RCC 7860 (cell line): Measurements from ENCODE around the gene KCND3.

Experiments used
- DNase-seq: peaks from one replicate; pipeline ENCODE4 v3.0.0-alpha.2; 2015; ENCODE audit warnings: low spot score
- FAIRE-seq: peaks from 2 replicates; lab custom pipeline; 2012; peaks lifted over from hg19 to GRCh38; lab: Jason Lieb, UNC

Gene KCND3

GRCh38 chr1:111851552-111851951 is 137.9 kb downstream of the KCND3 start:
- FAIRE-seq: no peak
- no peak for DNase-seq

GRCh38 chr1:111850109-111850508 is 139.4 kb downstream of the KCND3 start:
- FAIRE-seq (no peak), DNase-seq (no peak)

- FAIRE-seq (no peak), DNase-seq (no peak)
Observed at GRCh38 chr1:111848852-111849545, 140.5 kb downstream of the KCND3 start.

- DNase-seq (no peak), FAIRE-seq (no peak)
Observed at GRCh38 chr1:111847466-111847865, 142.0 kb downstream of the KCND3 start.

GRCh38 chr1:111846842-111847241 is 142.6 kb downstream of the KCND3 start:
- DNase-seq (no peak), FAIRE-seq (no peak)

- FAIRE-seq (no peak), DNase-seq (no peak)
Observed at GRCh38 chr1:111843177-111843576, 146.3 kb downstream of the KCND3 start.

- no peak for DNase-seq
- no peak for FAIRE-seq
Observed at GRCh38 chr1:111842411-111842810, 147.1 kb downstream of the KCND3 start.

GRCh38 chr1:111841746-111842145 is 147.7 kb downstream of the KCND3 start:
- FAIRE-seq: no peak
- DNase-seq: no peak

GRCh38 chr1:111841189-111841588 is 148.3 kb downstream of the KCND3 start:
- FAIRE-seq (no peak), DNase-seq (no peak)

GRCh38 chr1:111837393-111837792 is 152.1 kb downstream of the KCND3 start:
- no peak for FAIRE-seq
- no peak for DNase-seq

GRCh38 chr1:111836111-111836510 is 153.4 kb downstream of the KCND3 start:
- no peak for DNase-seq
- no peak for FAIRE-seq

GRCh38 chr1:111835514-111835913 is 154.0 kb downstream of the KCND3 start:
- FAIRE-seq: no peak
- no peak for DNase-seq

- no peak for FAIRE-seq
Observed at GRCh38 chr1:111834956-111835355, 154.5 kb downstream of the KCND3 start.

GRCh38 chr1:111833334-111833733 is 156.1 kb downstream of the KCND3 start:
- FAIRE-seq (no peak), DNase-seq (no peak)

More at GRCh38 chr1:111834956-111835355, 154.5 kb downstream of the KCND3 start:
- DNase-seq: no peak

- FAIRE-seq: no peak
- DNase-seq: no peak
Observed at GRCh38 chr1:111832521-111833155, 156.8 kb downstream of the KCND3 start.

- FAIRE-seq: no peak
Observed at GRCh38 chr1:111831153-111831552, 158.3 kb downstream of the KCND3 start.

GRCh38 chr1:111827946-111828345 is 161.5 kb downstream of the KCND3 start:
- no peak for DNase-seq
- no peak for FAIRE-seq

More at GRCh38 chr1:111831153-111831552, 158.3 kb downstream of the KCND3 start:
- DNase-seq: no peak

GRCh38 chr1:111826278-111826677 is 163.2 kb downstream of the KCND3 start:
- no peak for FAIRE-seq
- no peak for DNase-seq

- FAIRE-seq (no peak), DNase-seq (no peak)
Observed at GRCh38 chr1:111825217-111825616, 164.3 kb downstream of the KCND3 start.

GRCh38 chr1:111822138-111822537 is 167.3 kb downstream of the KCND3 start:
- no peak for DNase-seq
- no peak for FAIRE-seq

GRCh38 chr1:111821121-111821745 is 168.2 kb downstream of the KCND3 start:
- FAIRE-seq: no peak
- no peak for DNase-seq
